BJ (cell line): Measurements from ENCODE around the gene RAPGEF1. TPM values are rescaled to one million over a fixed set of nuclear protein-coding genes. Genes with fewer than 3 reads are reported as not detected.

Source experiments
- CTCF ChIA-PET: fragments of 350-600 bp; formaldehyde crosslinking; extraction: SDS; loops from one replicate; lab custom pipeline; 2021; ENCODE audit warnings: antibody characterized with exemption, inconsistent platforms; lab: Yijun Ruan, JAX
- POLR2A ChIA-PET: fragments of 300-600 bp; sonication (Branson Sonifier 250); formaldehyde crosslinking; extraction: SDS; loops from one replicate; lab custom pipeline; 2021; ENCODE audit warnings: antibody characterized with exemption; lab: Charles Lee
- DNase-seq: peaks from one replicate; pipeline ENCODE4 v3.0.0-alpha.2; 2011; ENCODE audit warnings: low read depth
- H3K27me3 ChIP-seq: 2 replicates; pipeline ENCODE4 v1.6.0; 2011; ENCODE audit warnings: low read length; ENCODE audit not compliant: control insufficient read depth, insufficient read depth
- H3K36me3 ChIP-seq: 2 replicates; pipeline ENCODE4 v1.5.1; 2011; ENCODE audit warnings: low read length; ENCODE audit not compliant: control insufficient read depth, insufficient read depth
- H3K4me3 ChIP-seq: 2 replicates; pipeline ENCODE4 v1.5.1; 2011; ENCODE audit warnings: low read depth, mild to moderate bottlenecking, control low read depth, low read length
- polyA plus RNA-seq: library from polyadenylated mRNA; depleted of rRNA; stranded (reverse); fragments of >200 nt; gene quantifications from 2 replicates; pipeline ENCODE4 v1.2.3, GENCODE V29; 2011
- TF ChIP-seq, protein P1 (sequence below): IDR thresholded peaks from 2 replicates; pipeline ENCODE4 v1.5.1; 2011; ENCODE audit warnings: low read depth, mild to moderate bottlenecking, control low read depth, inconsistent platforms, low read length, moderate library complexity; ENCODE audit not compliant: insufficient read depth

Gene RAPGEF1
- polyA plus RNA-seq, 1 experiment, result 31.6 TPM

DNA sequence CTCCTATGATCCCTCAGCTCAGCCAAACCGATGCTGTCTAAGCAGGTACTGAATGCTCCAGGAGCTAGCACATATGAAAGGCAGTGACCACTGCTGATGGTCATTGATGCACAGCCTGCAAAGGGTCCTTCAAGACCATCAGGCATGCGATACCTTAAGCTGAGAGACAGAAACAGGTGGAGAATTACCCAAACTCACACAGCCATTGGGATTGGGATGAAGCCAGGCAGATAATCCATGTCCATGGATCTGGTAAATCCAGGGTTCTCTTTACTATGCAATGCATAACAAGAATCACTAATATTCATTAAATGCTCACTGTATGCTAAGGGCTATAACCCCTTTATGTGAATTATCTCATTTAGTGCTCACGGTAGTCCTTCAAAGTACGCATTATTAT lies 36.2 kb downstream of the RAPGEF1 start:
- no peak overlapping the region for H3K4me3 ChIP-seq
- H3K27me3 ChIP-seq, result no peaks in the 10 kb centered on the region
- POLR2A ChIA-PET, result no interaction called here
- H3K36me3 ChIP-seq, result no peaks in the 10 kb centered on the region
- TF ChIP-seq, protein P1, sequence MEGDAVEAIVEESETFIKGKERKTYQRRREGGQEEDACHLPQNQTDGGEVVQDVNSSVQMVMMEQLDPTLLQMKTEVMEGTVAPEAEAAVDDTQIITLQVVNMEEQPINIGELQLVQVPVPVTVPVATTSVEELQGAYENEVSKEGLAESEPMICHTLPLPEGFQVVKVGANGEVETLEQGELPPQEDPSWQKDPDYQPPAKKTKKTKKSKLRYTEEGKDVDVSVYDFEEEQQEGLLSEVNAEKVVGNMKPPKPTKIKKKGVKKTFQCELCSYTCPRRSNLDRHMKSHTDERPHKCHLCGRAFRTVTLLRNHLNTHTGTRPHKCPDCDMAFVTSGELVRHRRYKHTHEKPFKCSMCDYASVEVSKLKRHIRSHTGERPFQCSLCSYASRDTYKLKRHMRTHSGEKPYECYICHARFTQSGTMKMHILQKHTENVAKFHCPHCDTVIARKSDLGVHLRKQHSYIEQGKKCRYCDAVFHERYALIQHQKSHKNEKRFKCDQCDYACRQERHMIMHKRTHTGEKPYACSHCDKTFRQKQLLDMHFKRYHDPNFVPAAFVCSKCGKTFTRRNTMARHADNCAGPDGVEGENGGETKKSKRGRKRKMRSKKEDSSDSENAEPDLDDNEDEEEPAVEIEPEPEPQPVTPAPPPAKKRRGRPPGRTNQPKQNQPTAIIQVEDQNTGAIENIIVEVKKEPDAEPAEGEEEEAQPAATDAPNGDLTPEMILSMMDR, result no peak
- no peak for DNase-seq
- CTCF ChIA-PET, result interaction anchor here (1.6 kb wide), 1 partner anchor 10 kb away, joined by 6 read pairs; no protein-coding TSS in a partner anchor

DNA sequence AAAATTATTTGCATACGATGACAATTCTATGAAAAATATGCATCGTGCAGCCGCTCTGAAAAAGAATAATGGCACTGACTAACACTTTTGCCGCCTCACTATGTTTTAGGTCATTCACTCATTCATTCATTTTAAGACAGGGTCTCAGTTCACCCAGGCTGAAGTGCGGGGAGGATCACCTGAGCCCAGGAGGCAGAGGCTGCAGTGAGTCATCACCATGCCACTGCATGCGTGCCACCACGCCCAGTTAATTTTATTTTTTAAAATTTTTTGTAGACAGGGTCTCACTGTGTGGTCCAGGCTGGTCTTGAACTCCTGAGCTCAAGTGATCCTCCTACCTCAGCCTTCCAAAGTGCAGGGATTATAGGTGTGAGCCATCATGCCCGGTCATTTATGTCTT lies 37.0 kb downstream of the RAPGEF1 start:
- CTCF ChIA-PET, result interaction anchor here (1.5 kb wide), 1 partner anchor 111 kb away, joined by 3 read pairs; no protein-coding TSS in a partner anchor
- Histone ChIP-seq H3K4me3 (no peak overlapping the region), H3K27me3 (no peaks in the 10 kb centered on the region), H3K36me3 (no peaks in the 10 kb centered on the region)
- POLR2A ChIA-PET, result no interaction called here
- DNase-seq, result no peak
- TF ChIP-seq, protein P1, result no peak

DNA sequence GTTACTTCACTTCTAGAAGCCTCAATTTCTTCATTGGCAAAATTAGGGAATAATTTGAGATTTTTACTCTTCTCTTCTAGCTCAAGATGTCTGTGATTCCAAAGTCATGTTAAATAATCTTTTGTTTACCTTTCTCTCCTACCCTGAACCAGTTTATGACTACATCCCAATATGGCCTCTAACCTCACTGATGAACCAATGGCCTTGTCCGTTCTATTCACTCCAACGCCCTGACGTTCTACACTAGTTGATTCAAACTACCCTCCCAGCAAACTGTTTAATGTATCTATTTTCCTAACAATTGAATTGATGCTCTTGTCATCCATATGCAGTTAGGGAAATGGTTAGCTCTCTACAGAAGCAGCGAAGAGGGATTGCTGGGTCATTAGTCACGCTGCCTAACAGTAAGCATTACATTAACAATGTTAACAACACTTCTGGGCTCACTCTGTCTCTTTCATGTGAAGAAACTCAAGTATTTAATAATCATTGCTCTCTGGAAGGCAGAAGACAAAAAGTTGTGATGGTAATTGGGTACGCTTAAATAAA lies 38.0 kb downstream of the RAPGEF1 start:
- no peaks in the 10 kb centered on the region for H3K27me3 ChIP-seq
- H3K4me3 ChIP-seq, result no peak overlapping the region
- TF ChIP-seq, protein P1, result no peak
- ChIA-PET CTCF (interaction anchor here (1.5 kb wide), 1 partner anchor 110 kb away, joined by 3 read pairs; no protein-coding TSS in a partner anchor), POLR2A (no interaction called here)
- no peaks in the 10 kb centered on the region for H3K36me3 ChIP-seq
- DNase-seq, result no peak

DNA sequence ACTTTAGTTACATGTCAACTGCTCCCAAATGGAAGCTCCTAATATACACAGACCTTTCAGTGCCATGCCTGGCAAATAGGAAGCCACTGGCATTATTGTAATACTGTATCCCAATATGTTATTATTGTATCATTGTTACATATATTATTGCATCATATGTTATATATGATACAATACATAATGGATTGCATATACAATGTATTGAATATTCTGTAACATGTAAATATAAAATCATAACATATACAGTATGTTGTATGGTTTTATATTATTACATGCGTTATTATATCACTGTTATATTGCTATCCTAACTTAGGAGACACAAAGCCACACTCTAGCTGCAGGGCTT lies 38.5 kb downstream of the RAPGEF1 start:
- CTCF ChIA-PET, result no interaction called here
- Histone ChIP-seq H3K36me3 (no peaks in the 10 kb centered on the region), H3K4me3 (no peak overlapping the region), H3K27me3 (no peaks in the 10 kb centered on the region)
- no peak for DNase-seq
- POLR2A ChIA-PET, result no interaction called here
- TF ChIP-seq, protein P1, result no peak

DNA sequence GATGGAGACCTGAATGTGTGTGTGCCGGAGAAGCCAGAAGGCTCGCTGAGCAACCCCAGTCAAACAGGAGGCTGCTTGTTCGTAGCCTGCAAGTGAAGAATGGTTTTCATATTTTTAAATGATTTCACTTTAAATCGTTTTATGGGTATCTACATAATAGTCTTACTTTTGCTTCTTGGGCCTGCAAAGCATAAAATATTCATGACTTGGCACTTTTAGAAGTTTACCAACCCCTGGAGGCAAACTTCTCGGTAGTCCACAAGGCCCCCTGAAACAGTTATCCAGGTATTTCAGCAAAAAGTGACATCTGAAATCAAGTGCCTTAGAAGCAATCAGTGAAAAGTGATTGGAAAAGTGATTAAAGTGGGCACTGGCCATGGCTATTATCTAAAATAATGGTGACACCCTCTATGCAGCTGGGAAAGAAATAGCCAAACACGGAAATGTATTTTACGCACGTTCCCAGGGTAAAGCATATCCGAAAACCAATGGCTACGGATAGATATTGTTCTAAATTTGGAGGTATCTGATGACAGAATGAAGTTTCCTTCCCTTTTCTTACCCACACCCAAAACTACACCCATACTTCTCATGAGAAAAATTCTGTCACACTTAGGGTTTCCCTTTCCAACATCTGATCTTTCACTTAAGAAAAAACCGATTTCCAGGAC lies 39.0 kb downstream of the RAPGEF1 start:
- H3K4me3 ChIP-seq, result no peak overlapping the region
- CTCF ChIA-PET, result no interaction called here

More for the DNA sequence above, 39.0 kb downstream of the RAPGEF1 start:
- H3K27me3 ChIP-seq, result no peaks in the 10 kb centered on the region
- no peaks in the 10 kb centered on the region for H3K36me3 ChIP-seq
- no peak for DNase-seq
- TF ChIP-seq, protein P1, result no peak
- POLR2A ChIA-PET, result no interaction called here
